Measurements from ENCODE around the gene EXD3.

EXD3 gene

GRCh38 chr9:137286975-137287383 is 136.0 kb downstream of the EXD3 start:
- Histone ChIP-seq H3K4me1 (ENCODE audit: low read length) (no peaks in the 10 kb centered on the region), H3K27ac (ENCODE audit: low read length) (no peak overlapping the region), H3K9me3 (replicated peaks; ENCODE audit: insufficient read depth, low read length) (no peaks in the 10 kb centered on the region), H3K9me2 (replicated peaks; ENCODE audit: insufficient read depth, low read length) (no peaks in the 10 kb centered on the region), H3K27me3 (replicated peaks; ENCODE audit: insufficient read depth, low read length) (no peaks in the 10 kb centered on the region; the same call in 1 of the 2 replicates), H3F3A (ENCODE audit: insufficient read depth, low read length) (peaks cover 7% of the 10 kb centered on the region; the same call in 1 of the 2 replicates), H3K36me3 (replicated peaks; ENCODE audit: insufficient read depth, low read length) (no peaks in the 10 kb centered on the region), H3K4me3 (ENCODE audit: low read length) (no peak overlapping the region), H3K79me2 (ENCODE audit: low read length) (no peaks in the 10 kb centered on the region), H2AFZ (ENCODE audit: low read length) (no peak overlapping the region), H3K9ac (ENCODE audit: low read length) (no peak overlapping the region), H3K4me2 (ENCODE audit: low read depth, low read length) (no peak overlapping the region), H4K20me1 (ENCODE audit: insufficient read depth, low read length) (no peaks in the 10 kb centered on the region)
- TF ChIP-seq EZH2phosphoT487 (IDR thresholded peaks at IDR 0.05; ENCODE audit: low read length) (no peak), CTCF (IDR thresholded peaks at IDR 0.05; ENCODE audit: low read length) (peak; percentile 53)
- peak; percentile 48 for DNase-seq

GRCh38 chr9:137281345-137282116 is 141.4 kb downstream of the EXD3 start:
- no peak for DNase-seq
- Histone ChIP-seq H4K20me1 (ENCODE audit: insufficient read depth, low read length) (no peaks in the 10 kb centered on the region), H3K27ac (ENCODE audit: low read length) (no peak overlapping the region), H3K36me3 (replicated peaks; ENCODE audit: insufficient read depth, low read length) (no peaks in the 10 kb centered on the region), H2AFZ (ENCODE audit: low read length) (no peak overlapping the region), H3K79me2 (ENCODE audit: low read length) (peaks cover 8% of the 10 kb centered on the region; the same call in 1 of the 2 replicates), H3K9me3 (replicated peaks; ENCODE audit: insufficient read depth, low read length) (no peaks in the 10 kb centered on the region), H3K9me2 (replicated peaks; ENCODE audit: insufficient read depth, low read length) (no peaks in the 10 kb centered on the region), H3K4me1 (ENCODE audit: low read length) (peaks cover 3% of the 10 kb centered on the region; the same call in 1 of the 2 replicates), H3K9ac (ENCODE audit: low read length) (no peak overlapping the region), H3K4me3 (ENCODE audit: low read length) (no peak overlapping the region), H3K27me3 (replicated peaks; ENCODE audit: insufficient read depth, low read length) (no peaks in the 10 kb centered on the region), H3F3A (ENCODE audit: insufficient read depth, low read length) (peaks cover 7% of the 10 kb centered on the region; the same call in 1 of the 2 replicates), H3K4me2 (ENCODE audit: low read depth, low read length) (no peak overlapping the region)
- no peak for TF ChIP-seq EZH2 (optimal IDR thresholded peaks at IDR 0.05; ENCODE audit: low read depth, low read length)
- no peak for TF ChIP-seq CTCF (IDR thresholded peaks at IDR 0.05; ENCODE audit: low read length)
- no peak for TF ChIP-seq EZH2phosphoT487 (IDR thresholded peaks at IDR 0.05; ENCODE audit: low read length)

- H3F3A ChIP-seq (ENCODE audit: insufficient read depth, low read length), result no peaks in the 10 kb centered on the region
- H2AFZ ChIP-seq (ENCODE audit: low read length), result no peak overlapping the region
- H3K27me3 ChIP-seq (replicated peaks; ENCODE audit: insufficient read depth, low read length), result no peaks in the 10 kb centered on the region
- H3K4me3 ChIP-seq (ENCODE audit: low read length), result no peak overlapping the region
- no peaks in the 10 kb centered on the region for H3K9me3 ChIP-seq (replicated peaks; ENCODE audit: insufficient read depth, low read length)
- no peak overlapping the region for H3K9ac ChIP-seq (ENCODE audit: low read length)
- H3K4me2 ChIP-seq (ENCODE audit: low read depth, low read length), result no peak overlapping the region
- H3K79me2 ChIP-seq (ENCODE audit: low read length), result peaks cover 8% of the 10 kb centered on the region; the same call in 1 of the 2 replicates
- DNase-seq, result no peak
- no peaks in the 10 kb centered on the region for H3K36me3 ChIP-seq (replicated peaks; ENCODE audit: insufficient read depth, low read length)
- no peak overlapping the region for H3K27ac ChIP-seq (ENCODE audit: low read length)
- TF ChIP-seq CTCF (IDR thresholded peaks at IDR 0.05; ENCODE audit: low read length), result no peak
- TF ChIP-seq EZH2phosphoT487 (IDR thresholded peaks at IDR 0.05; ENCODE audit: low read length), result no peak
- no peak for TF ChIP-seq EZH2 (optimal IDR thresholded peaks at IDR 0.05; ENCODE audit: low read depth, low read length)
- peaks cover 3% of the 10 kb centered on the region; the same call in 1 of the 2 replicates for H3K4me1 ChIP-seq (ENCODE audit: low read length)
- H3K9me2 ChIP-seq (replicated peaks; ENCODE audit: insufficient read depth, low read length), result no peaks in the 10 kb centered on the region
- H4K20me1 ChIP-seq (ENCODE audit: insufficient read depth, low read length), result no peaks in the 10 kb centered on the region
These were observed 142.3 kb downstream of the EXD3 start for GRCh38 chr9:137280474-137281344.
